GM12891 (cell line): ENCODE data around the gene DCUN1D3.

Experiments
- DNase-seq: peaks from one replicate; pipeline ENCODE4 v3.0.0; 2011; ENCODE audit warnings: low spot score; ENCODE audit not compliant: insufficient read length
- FAIRE-seq: peaks from 2 replicates; lab custom pipeline; 2011; peaks lifted over from hg19 to GRCh38; lab: Jason Lieb, UNC
- PAX5 ChIP-seq: IDR thresholded peaks from 2 replicates; pipeline ENCODE4 v1.6.1; 2011; ENCODE audit warnings: low read length, moderate library complexity, mild to moderate bottlenecking; ENCODE audit not compliant: insufficient read depth, severe bottlenecking
- POLR2A ChIP-seq: IDR thresholded peaks from 2 replicates; pipeline ENCODE4 v1.6.1; 2011; ENCODE audit warnings: low read depth, low read length, control low read depth
- POLR2AphosphoS5 ChIP-seq: IDR thresholded peaks from 2 replicates; pipeline ENCODE4 v1.6.1; 2011; ENCODE audit warnings: low read depth, low read length, control low read depth
- POU2F2 ChIP-seq: IDR thresholded peaks from 2 replicates; pipeline ENCODE4 v1.6.1; 2011; ENCODE audit warnings: low read depth, mild to moderate bottlenecking, control low read depth, low read length, moderate library complexity
- SPI1 ChIP-seq: IDR thresholded peaks from 2 replicates; pipeline ENCODE4 v1.6.1; 2011; ENCODE audit warnings: low read depth, low read length, control low read depth
- TAF1 ChIP-seq: IDR thresholded peaks from 2 replicates; pipeline ENCODE4 v1.6.1; 2011; ENCODE audit warnings: low read depth, low read length, control low read depth

DCUN1D3 gene

DNA sequence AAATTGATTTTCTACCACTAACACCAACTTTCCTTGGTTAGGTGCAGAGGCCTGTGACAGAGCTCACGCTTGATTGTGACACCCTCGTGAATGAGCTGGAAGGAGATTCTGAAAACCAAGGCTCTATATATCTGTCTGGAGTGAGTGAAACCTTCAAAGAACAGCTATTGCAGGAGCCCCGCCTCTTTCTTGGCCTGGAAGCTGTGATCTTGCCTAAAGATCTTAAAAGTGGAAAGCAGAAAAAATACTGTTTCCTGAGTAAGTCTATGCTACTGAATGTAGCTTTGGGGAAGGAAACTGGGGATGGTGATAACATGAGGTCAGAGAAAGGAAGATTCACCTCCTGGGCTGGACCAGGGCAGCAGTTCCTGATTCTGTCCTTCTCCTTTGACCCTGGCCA is 55.6 kb downstream of the DCUN1D3 start:
- TF ChIP-seq TAF1 (no peak), SPI1 (no peak)
- DNase-seq (no peak), FAIRE-seq (no peak)

DNA sequence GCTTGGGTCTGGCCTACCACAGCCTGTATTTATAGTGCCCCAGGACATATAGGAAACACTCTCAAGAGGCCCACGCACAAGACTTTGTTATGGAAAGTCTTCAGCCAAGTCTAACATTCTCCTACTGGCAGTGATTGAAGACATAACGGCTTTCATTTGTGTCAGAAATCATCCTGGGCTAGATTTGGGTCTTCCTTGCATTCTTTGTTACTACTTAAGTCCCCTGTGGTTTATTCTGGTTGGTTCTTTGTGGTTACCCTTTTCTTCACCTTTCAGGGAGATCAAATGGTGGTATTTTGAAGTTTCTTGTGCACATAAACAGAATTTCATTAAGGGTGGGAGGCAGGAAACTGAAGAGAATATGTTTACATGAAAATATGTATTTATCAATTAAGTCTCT is 56.1 kb downstream of the DCUN1D3 start:
- FAIRE-seq (no peak), DNase-seq (no peak)
- TF ChIP-seq PAX5 = no peak
- no peak for TF ChIP-seq POLR2A
- no peak for TF ChIP-seq POU2F2
- no peak for TF ChIP-seq TAF1
- no peak for TF ChIP-seq POLR2AphosphoS5
- TF ChIP-seq SPI1 = no peak

DNA sequence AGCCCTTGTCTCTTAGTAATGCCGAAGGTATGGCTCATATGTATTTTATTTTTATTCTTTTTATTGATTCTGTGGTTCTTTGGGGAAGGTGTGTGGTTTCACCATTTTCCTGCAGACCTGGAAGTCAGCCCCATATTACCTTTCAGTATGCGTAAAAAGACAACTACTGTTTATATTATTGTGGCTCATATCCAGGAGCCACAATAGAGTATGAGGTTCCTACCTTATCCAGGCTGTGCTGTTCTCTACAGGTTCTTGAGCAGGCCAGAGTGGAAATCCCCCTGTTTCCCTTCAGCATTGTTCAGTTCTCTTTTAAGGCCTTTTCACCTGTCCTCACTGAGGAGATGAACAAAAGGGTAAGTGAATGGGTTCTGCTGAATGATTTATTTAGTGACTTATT is 60.7 kb downstream of the DCUN1D3 start:
- DNase-seq = no peak
- TF ChIP-seq SPI1 (0 out of 2 replicates have a peak, but pooled peaks have one; percentile 3), TAF1 (no peak)
- FAIRE-seq = peak; percentile 35

DNA sequence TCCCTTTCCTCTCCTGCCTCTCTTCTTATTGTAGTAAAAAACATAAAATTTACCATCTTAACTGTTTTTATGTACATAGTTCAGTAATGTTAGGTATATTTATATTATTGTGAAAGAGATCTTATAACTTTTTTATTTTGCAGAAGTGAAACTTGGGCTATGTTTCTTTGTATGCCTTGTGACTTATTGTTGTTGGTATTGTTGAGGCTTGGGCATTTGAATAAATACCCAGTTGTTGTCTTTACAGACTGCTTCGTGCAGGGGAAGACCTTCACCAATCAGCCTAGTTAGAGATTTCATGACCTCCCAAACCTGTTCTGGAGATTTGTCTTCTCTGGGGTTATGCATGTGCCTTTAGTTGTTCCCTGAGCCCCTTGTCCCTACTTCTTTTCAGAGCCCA is 61.9 kb downstream of the DCUN1D3 start:
- FAIRE-seq = peak; percentile 62
- DNase-seq = no peak
- TF ChIP-seq POU2F2 (no peak), SPI1 (peak; percentile 90), PAX5 (no peak)

DNA sequence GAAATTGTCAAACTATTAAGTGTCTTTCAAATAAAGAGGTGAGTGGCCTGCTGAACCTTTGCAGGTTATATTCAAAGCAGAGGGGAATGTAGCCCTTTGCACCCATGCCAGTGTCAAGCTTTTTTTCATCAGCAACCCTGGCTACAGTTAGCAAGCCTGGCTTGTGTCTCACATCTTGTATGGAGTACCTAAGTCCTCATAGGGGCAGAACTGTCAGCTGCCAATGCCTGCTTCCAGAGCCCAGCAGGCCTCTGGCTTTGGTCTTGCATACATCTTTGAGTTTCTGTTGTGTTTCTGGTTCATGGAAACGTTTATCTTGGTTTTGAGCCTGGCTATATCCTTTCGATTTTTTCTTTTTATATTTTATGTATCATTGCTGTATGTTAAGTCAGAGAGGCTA is 67.1 kb downstream of the DCUN1D3 start:
- FAIRE-seq = no peak

DNA sequence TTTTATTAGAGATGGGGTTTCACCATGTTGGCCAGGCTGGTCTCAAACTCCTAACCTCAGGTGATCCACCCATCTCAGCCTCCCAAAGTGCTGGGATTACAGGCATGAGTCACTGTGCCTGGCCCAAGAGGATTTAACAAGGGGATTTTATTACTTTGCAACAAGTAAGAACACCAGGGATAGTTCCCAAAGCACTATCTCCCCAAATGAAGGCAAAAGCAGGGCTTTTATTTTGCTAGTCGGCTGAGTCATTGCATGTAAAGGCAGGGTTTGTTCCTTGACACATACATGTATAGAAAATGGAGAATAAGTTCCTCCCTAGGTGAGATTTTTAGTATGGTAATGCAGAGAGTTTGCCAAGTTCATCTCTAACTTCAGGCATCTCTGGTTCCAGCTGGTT is 69.8 kb downstream of the DCUN1D3 start:
- no peak for TF ChIP-seq POLR2A
- TF ChIP-seq SPI1 = no peak
- TF ChIP-seq TAF1 = no peak
- TF ChIP-seq PAX5 = no peak
- TF ChIP-seq POU2F2 = no peak
- TF ChIP-seq POLR2AphosphoS5 = no peak

More for the DNA sequence above, 67.1 kb downstream of the DCUN1D3 start:
- DNase-seq = no peak
- TF ChIP-seq TAF1 (no peak), PAX5 (no peak), POLR2A (no peak), POLR2AphosphoS5 (no peak), SPI1 (no peak), POU2F2 (no peak)

DNA sequence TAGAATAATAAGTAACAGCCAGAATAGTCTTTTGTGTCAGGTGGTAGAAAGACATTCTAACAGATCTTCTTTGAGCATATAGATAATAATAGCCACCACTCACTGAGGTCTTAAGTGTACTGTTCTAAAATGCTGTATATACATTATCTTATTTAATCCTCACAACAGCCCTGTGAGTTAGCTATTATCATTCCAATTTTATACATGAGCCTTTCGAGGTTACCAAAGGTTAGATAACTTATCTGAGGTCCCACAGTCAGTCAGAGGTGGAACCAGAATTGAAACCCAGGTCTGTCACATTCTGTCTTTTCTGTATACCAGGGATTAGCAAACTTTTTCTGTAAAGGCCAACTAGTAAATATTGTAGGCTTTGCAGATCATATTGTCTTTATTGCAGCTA is 70.6 kb downstream of the DCUN1D3 start:
- no peak for DNase-seq
- FAIRE-seq = no peak
- no peak for TF ChIP-seq POLR2A

More for the DNA sequence above, 69.8 kb downstream of the DCUN1D3 start:
- FAIRE-seq (no peak), DNase-seq (no peak)

DNA sequence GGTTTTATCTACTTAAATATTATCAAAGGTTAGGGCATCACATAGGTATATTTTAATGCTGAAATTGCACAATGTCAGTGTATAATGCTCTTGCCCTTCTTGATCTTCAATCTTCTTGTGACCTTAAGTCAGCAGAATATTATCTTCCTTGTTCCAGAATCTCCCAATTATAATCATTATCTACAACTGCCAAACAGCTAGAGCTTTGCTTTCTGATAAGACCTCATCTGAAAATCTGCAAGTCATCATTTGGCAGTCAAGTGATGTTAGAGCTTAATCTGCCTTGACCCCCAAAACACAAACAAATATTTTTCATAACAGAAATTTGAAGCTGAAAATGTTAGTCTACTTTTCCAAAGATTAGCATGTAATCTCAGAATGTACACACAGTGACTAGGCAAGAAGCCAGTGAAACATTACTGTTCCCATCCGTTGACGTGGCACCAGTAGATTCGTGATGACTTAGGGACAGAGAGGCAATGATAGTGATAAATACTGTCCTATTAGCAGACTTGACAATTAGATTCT is 74.1 kb downstream of the DCUN1D3 start:
- no peak for FAIRE-seq
- no peak for DNase-seq
- TF ChIP-seq POU2F2 (no peak), POLR2AphosphoS5 (no peak), TAF1 (no peak), SPI1 (no peak), PAX5 (no peak), POLR2A (no peak)

DNA sequence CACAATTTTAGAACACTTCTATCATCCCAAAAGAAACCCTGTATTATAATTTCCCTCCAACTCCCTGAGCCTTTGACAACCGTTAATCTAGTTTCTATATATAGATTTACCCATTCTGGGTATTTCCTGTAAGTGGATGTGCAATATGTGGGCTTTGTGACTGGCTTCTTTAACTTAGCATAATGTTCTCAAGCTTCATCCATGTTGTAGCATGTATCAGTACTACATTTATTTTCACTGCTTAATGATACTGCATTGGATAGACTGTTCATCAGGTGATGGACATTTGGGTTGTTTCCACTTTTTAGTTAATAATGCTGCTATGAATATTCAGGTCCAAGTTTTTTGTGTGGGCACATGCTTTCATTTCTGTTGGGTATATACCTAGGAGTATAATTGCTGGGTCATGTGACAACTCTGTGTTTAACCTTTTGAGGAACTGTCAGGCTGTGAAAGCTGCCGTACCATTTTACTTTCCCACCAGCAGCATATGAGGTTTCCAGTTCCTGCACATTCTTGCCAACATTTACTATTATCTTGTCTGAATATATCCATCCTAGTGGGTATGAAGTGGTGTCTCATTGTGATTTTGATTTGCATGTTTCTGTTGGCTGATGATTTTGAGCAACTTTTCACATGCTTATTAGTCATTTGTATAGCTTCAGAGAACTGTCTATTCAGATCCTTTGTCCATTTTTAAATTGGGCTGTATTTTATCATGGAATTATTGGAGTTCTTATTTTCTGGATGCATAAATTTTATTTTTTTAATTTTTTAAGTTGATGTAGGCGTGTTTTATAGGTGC is 77.4 kb downstream of the DCUN1D3 start:
- FAIRE-seq = peak; percentile 71
- DNase-seq = no peak
- TF ChIP-seq SPI1 = peak; percentile 48
- no peak for TF ChIP-seq POLR2A

DNA sequence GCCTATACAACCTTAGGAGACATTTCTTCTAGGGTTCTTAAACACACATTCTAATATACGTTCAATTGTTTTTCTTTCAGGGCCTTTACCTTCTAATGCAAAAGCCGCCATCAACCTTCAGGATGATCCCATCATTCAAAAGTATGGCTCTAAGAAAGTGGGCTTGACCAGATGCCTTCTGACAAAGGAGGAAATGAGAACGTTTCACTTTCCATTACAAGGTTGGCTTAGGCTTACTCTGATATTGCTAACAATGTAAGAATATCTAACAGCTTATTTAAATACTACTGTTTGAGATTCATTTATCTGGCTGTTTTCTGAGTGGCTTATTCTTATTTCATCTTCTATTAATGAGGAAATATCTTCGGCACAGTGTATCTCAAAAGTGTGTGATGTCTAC is 78.5 kb downstream of the DCUN1D3 start:
- TF ChIP-seq POU2F2 = no peak
- TF ChIP-seq SPI1 = peak; percentile 85
- FAIRE-seq (no peak), DNase-seq (no peak)
